GM12872 (cell line): ENCODE data around the gene RPLP2.

Experiments
- TF ChIP-seq, protein P1 (sequence below): IDR thresholded peaks from 3 replicates; pipeline ENCODE4 v1.5.1; 2011; ENCODE audit warnings: low read depth, mild to moderate bottlenecking, low read length, moderate library complexity; ENCODE audit not compliant: insufficient read depth

The RPLP2 gene

DNA sequence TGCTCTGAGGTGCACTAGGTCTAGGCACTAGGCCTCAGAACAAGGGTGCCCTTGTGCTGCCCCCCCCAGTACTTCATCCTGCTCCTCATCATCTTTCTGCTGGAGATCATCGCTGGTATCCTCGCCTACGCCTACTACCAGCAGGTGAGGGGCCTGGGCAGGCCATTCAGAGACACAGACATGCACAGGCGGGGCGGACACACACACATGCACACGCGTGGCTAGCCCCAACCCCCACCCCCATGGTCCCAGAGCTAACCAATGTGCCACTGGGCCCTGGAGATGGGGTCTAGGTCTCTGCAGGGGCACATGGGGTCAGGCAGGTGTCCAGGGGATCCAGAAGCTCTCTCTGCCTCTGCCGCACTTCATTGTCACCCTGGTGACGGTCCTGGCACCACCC, 26.9 kb downstream of the RPLP2 start:
- TF ChIP-seq, protein P1, sequence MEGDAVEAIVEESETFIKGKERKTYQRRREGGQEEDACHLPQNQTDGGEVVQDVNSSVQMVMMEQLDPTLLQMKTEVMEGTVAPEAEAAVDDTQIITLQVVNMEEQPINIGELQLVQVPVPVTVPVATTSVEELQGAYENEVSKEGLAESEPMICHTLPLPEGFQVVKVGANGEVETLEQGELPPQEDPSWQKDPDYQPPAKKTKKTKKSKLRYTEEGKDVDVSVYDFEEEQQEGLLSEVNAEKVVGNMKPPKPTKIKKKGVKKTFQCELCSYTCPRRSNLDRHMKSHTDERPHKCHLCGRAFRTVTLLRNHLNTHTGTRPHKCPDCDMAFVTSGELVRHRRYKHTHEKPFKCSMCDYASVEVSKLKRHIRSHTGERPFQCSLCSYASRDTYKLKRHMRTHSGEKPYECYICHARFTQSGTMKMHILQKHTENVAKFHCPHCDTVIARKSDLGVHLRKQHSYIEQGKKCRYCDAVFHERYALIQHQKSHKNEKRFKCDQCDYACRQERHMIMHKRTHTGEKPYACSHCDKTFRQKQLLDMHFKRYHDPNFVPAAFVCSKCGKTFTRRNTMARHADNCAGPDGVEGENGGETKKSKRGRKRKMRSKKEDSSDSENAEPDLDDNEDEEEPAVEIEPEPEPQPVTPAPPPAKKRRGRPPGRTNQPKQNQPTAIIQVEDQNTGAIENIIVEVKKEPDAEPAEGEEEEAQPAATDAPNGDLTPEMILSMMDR, result no peak

DNA sequence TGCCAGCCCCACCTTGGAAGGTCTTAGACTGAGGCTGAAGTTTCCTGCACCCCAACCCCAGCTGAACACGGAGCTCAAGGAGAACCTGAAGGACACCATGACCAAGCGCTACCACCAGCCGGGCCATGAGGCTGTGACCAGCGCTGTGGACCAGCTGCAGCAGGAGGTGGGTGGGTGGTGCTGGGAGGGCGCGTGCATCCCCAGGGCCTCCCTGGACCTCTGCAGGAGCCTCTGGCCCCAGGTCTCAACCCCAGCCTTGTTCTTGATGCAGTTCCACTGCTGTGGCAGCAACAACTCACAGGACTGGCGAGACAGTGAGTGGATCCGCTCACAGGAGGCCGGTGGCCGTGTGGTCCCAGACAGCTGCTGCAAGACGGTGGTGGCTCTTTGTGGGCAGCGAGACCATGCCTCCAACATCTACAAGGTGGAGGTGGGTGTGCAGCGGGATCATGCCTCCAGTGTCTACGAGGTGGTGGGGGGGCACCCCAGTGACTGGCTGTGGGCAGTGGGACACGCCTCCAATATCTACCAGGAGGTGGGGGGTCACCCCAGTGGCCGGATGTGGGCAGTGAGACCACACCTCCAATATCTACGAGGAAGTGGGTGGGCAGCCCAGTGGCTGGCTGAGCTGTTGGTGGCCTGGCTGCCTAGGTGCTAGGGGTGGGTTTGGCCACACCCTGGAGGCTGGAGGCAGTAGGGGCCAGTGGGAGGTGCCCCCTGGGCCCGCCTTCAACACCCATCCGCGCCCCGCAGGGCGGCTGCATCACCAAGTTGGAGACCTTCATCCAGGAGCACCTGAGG, 27.6 kb downstream of the RPLP2 start:
- TF ChIP-seq, protein P1, result no peak

DNA sequence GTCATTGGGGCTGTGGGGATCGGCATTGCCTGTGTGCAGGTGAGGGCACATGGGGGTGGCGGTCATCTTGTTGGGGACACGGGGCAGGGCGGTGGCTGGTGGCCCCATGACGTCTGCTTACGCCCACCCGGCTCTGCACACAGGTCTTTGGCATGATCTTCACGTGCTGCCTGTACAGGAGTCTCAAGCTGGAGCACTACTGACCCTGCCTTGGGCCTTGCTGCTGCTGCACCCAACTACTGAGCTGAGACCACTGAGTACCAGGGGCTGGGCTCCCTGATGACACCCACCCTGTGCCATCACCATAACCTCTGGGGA, 28.2 kb downstream of the RPLP2 start:
- TF ChIP-seq, protein P1, result no peak

DNA sequence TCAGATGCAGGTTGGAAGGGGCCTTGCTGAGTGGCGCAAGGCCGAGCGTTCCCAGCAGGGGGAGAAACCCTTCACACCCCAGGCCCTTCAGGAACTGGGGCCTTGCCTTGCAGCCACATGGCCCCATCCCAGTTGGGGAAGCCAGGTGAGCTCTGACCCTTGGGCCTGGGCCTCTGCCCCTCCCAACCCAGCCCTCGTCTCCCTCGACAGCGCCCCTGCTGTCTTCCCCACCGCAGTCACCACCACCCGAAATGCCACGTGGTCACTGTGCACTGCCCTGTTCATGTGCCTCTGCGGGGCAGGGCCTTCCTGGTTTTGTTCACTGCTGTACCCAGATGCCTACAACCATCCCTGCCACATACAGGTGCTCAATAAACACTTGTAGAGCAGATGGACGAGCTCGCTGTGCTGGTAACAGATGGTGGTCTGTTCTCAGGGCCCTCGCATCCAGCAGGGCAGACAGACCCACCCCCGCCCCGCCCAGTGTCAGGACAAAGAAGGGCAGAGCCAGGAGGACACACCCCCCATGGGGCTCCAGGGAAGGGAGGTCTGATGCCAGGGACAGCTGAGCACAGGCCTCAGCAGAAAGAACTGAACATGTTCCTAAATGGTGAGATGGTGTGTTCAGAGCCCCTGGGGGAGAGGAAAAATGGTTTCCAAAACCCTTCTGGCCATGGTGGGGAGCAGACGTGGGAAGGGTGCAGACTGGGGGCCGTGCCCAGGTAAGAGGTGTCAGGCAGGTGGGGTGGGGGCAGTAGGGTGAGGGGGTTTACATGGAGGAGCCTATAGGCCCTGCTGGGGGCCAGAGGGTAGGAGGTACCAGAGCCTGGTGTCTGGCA, 28.9 kb downstream of the RPLP2 start:
- TF ChIP-seq, protein P1, result 0 out of 3 replicates have a peak, but pooled peaks have one; percentile 14

DNA sequence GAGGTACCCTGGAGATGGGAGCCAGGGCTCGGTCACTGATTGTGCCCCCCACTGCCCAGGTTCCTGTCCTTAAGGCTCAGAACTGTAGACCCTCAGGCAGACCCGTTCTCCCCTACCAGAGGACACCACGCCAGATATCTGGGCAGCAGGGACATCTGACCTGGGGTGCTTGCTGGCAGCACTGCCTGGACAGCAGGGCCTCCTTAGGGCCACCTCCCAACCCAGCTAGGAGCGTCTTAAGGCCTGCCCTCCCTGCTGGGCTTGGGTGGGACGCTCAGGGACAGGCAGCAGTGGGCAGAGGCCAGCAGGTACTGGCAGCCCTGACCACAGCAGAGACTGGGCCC, 29.5 kb downstream of the RPLP2 start:
- TF ChIP-seq, protein P1, result no peak

DNA sequence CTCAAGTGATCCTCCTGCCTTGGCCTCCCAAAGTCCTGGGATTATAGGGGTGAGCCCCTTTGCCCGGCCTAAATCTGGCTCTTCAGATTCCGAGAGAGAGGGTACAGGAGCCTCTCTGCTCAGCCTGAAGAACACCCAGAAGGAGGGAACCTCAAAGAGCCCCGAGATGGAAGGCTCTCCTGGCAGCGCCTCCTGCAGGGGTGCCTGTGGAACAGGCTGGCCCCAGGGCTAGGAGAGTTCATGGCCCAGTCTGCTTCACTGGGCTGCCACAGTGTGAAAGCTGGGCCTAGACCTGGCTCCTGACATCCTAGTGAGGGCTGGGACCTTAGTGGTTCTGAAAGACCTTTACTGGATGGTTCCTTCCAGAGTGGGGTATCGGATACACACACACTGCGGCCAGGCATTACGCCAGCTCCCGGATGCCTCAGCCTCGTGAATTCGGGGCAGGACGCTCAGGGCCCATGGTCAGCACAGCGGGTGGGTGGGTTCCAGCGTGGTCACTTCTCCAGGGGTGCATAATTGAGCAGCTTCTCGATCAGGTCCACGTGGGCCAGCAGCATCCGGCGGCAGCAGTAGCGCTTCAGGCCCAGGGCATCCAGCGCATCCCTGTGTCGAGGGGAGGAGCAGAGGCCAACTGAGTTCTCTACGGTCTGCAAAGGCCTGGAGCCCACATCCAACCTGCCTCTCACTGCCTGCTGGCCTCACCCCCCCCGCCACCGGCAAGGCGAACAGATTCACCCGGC, 30.3 kb downstream of the RPLP2 start:
- TF ChIP-seq, protein P1, result peak; percentile 52

DNA sequence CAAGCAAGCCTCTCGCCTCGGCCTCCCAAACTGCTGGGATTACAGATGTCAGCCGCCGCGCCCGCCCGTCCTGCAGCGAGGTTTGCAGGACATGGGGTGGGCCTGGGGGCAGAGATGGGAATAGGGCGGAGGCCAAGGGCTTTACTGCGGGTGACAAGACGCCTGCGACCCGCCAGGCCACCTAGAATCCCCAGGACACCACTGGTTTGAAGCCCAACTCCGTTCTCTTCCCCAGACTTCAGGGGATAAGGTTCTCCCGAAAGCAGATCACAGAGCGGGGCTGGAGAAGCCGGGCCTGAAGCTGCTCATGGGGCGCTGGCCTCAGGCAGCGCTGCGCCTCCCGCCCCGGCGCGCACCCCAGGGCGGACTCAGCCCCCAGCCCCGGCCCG, 32.2 kb downstream of the RPLP2 start:
- TF ChIP-seq, protein P1, result no peak
